Rectal smooth muscle tissue (tissue), 1 donor: ENCODE results near the gene CHGA.

Experiments
- H3K27ac ChIP-seq: one replicate; pipeline ENCODE4 v1.7.0; 2013; ENCODE audit warnings: low read depth, low read length, inconsistent platforms
- H3K27me3 ChIP-seq: one replicate; pipeline ENCODE4 v1.7.0; 2013; ENCODE audit warnings: low read length; ENCODE audit not compliant: control insufficient read depth, insufficient read depth
- H3K36me3 ChIP-seq: one replicate; pipeline ENCODE4 v1.7.0; 2013; ENCODE audit warnings: low read length; ENCODE audit not compliant: control insufficient read depth, insufficient read depth
- H3K4me1 ChIP-seq: one replicate; pipeline ENCODE4 v1.7.0; 2013; ENCODE audit warnings: low read length; ENCODE audit not compliant: control insufficient read depth, insufficient read depth
- H3K4me3 ChIP-seq: one replicate; pipeline ENCODE4 v1.7.0; 2013; ENCODE audit warnings: low read length
- H3K9ac ChIP-seq: one replicate; pipeline ENCODE4 v1.7.0; 2013; ENCODE audit warnings: low read length

Gene CHGA

DNA sequence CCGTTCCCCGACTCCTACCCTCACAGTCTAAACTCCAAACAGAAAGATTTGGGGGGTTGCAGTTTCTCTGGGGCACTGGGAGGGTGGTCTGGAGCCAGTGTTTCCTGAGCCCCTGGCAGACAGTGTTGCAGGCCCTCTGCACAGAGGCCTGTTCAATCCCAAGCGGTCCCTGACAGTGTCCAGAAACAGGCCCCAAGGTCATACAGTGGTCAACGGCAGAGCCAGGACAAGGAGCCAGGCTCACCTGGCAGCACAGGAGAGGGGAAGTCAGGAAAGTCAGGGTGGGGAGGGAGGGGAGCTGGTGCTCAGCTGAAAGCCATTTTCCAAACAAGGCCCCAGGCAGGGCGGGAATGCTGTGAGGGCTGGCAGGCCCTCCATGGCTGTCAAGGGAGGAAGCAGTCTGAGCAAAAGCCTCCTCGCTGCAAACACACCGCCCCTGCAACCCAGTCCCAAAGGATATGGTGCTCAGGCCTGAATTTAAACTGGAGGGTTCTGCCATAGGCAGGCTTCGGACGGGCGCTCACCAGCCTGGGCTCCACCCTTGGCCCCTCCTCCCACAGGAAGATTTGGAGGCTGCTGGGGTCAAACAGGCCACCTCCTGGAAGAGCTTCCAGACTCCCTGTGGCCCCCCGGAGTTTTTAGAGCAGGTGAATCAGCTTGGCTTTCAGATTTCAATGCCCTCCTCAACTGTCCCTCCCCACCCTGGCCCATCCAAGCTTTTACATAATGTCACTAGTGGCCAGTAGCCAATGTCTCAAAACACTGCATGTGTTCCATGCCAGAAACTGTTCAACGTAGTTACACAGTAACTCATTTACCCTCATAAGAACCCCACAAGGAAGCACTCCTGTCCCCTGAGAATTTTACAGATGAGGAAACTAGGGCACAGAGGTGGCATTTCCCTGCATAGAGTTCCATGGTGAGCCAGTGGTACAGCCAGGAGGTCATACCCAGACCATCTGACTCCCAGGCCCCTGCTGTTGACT, 41.5 kb downstream of the CHGA start:
- no peak overlapping the region for H3K4me3 ChIP-seq
- no peaks in the 10 kb centered on the region for H3K27me3 ChIP-seq
- H3K4me1 ChIP-seq: peaks cover 20% of the 10 kb centered on the region
- no peak overlapping the region for H3K9ac ChIP-seq
- peak overlapping the region; percentile 75 for H3K27ac ChIP-seq
- H3K36me3 ChIP-seq: peaks cover 9% of the 10 kb centered on the region

GRCh38 chr14:92965281-92965680, 42.3 kb downstream of the CHGA start:
- Histone ChIP-seq H3K4me1 (peaks cover 20% of the 10 kb centered on the region), H3K9ac (no peak overlapping the region), H3K4me3 (no peak overlapping the region), H3K36me3 (peaks cover 9% of the 10 kb centered on the region), H3K27ac (peak overlapping the region; percentile 75), H3K27me3 (no peaks in the 10 kb centered on the region)

DNA sequence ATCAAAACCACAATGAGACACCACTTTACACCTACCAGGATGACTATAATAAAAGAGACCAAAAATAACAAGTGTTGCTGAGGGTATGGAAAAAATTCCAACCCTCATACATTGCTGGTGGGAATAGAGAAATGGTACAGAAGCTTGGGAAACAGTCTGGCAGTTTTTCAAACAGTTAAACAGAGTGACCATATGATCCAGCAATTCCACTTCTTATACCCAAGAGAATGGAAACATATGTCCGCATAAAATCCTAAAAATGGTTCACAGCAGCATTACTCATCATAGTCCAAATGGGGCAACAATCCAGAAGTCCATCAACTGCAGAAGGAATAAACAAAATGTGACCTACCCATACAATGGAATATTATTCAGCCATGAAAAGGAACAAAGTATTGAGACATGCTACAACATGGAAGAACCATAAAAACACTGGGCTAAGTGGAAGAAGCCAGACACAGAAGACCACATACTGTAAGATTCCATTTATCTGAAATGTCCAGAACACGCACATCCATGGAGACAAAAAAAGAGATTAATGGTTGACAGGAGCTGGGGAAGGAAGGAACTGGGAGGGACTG, 44.5 kb downstream of the CHGA start:
- Histone ChIP-seq H3K9ac (no peak overlapping the region), H3K36me3 (peaks cover 3% of the 10 kb centered on the region), H3K27me3 (no peaks in the 10 kb centered on the region), H3K4me3 (no peak overlapping the region), H3K4me1 (peaks cover 24% of the 10 kb centered on the region), H3K27ac (no peak overlapping the region)

GRCh38 chr14:92968291-92969020, 45.5 kb downstream of the CHGA start:
- H3K27ac ChIP-seq: no peak overlapping the region
- peaks cover 3% of the 10 kb centered on the region for H3K36me3 ChIP-seq
- H3K9ac ChIP-seq: no peak overlapping the region
- H3K4me3 ChIP-seq: no peak overlapping the region
- peaks cover 23% of the 10 kb centered on the region for H3K4me1 ChIP-seq
- H3K27me3 ChIP-seq: no peaks in the 10 kb centered on the region

DNA sequence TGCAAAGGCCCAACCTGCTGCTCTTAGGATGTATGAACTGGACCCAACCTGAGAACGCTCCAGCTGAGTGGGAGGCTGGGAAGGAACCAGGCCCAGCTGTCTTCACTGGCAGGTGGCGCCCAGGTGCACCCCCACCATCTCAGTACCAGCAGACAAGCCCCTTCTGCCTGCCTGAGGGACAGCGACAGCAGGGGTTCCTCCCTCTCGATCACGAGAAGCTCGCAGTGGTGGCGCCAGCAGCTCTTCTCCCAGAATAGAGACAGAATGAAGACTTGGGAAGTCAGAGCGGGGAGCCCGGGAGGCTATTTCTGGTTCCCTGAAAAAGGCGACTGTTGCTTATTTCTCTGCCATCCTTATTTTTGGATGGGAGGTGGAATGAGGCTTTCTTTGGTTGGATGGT, 46.5 kb downstream of the CHGA start:
- no peak overlapping the region for H3K9ac ChIP-seq
- peaks cover 25% of the 10 kb centered on the region for H3K4me1 ChIP-seq
- peaks cover 3% of the 10 kb centered on the region for H3K36me3 ChIP-seq
- H3K27me3 ChIP-seq: no peaks in the 10 kb centered on the region
- H3K4me3 ChIP-seq: no peak overlapping the region
- no peak overlapping the region for H3K27ac ChIP-seq

DNA sequence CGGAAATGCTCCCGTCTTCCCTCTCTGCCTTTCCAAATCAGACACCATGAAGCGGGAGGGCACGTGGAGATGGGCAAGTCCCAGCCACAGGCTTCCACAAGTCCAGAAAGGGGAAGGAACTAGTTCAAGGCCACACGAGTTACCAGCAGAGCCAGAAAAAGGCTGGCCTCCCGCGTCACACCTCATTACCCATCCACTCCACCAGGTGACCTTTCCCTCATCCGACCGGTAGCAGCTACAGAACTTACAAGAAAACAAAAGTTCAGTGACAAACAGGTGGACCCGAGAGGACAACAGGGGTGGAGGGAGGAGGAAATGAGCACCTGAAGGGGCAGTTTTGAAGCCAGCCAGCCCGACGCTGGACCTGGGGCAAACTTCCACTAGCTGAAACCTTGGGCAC, 46.9 kb downstream of the CHGA start:
- no peak overlapping the region for H3K27ac ChIP-seq
- H3K9ac ChIP-seq: no peak overlapping the region

DNA sequence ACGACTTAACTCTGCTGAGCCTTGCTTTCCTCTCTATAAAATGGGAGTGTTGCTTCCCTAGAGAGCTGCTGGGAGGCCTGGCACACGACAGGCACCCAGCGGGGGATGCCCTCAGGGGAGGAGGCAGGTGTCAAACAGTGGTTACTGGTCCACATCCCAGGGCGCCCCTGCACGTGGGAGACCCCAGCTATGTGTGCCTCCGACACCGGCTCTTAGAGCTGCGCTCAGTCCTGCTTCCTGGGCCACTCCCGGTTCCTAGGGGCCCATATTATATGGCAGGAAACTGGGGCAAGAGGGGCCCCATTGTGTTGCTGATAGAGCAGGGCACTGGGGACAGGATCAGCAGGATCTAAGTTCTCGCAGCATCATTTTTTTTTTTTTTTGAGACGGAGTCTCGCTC, 47.3 kb downstream of the CHGA start:
- peaks cover 3% of the 10 kb centered on the region for H3K36me3 ChIP-seq
- peaks cover 17% of the 10 kb centered on the region for H3K4me1 ChIP-seq
- no peak overlapping the region for H3K27ac ChIP-seq
- no peaks in the 10 kb centered on the region for H3K27me3 ChIP-seq
- H3K4me3 ChIP-seq: no peak overlapping the region
- H3K9ac ChIP-seq: no peak overlapping the region

More for the DNA sequence above, 46.9 kb downstream of the CHGA start:
- H3K27me3 ChIP-seq: no peaks in the 10 kb centered on the region
- peaks cover 21% of the 10 kb centered on the region for H3K4me1 ChIP-seq
- peaks cover 3% of the 10 kb centered on the region for H3K36me3 ChIP-seq
- H3K4me3 ChIP-seq: no peak overlapping the region

GRCh38 chr14:92971601-92972180, 48.7 kb downstream of the CHGA start:
- H3K27ac ChIP-seq: peak overlapping the region; percentile 82
- H3K27me3 ChIP-seq: no peaks in the 10 kb centered on the region
- peaks cover 17% of the 10 kb centered on the region for H3K4me1 ChIP-seq
- no peak overlapping the region for H3K9ac ChIP-seq
- H3K4me3 ChIP-seq: no peak overlapping the region
- peaks cover 6% of the 10 kb centered on the region for H3K36me3 ChIP-seq

GRCh38 chr14:92973261-92973797, 50.4 kb downstream of the CHGA start:
- H3K36me3 ChIP-seq: peaks cover 6% of the 10 kb centered on the region
- H3K27ac ChIP-seq: peak overlapping the region; percentile 82
- no peaks in the 10 kb centered on the region for H3K27me3 ChIP-seq
- no peak overlapping the region for H3K9ac ChIP-seq
- H3K4me1 ChIP-seq: peaks cover 17% of the 10 kb centered on the region
- H3K4me3 ChIP-seq: no peak overlapping the region

DNA sequence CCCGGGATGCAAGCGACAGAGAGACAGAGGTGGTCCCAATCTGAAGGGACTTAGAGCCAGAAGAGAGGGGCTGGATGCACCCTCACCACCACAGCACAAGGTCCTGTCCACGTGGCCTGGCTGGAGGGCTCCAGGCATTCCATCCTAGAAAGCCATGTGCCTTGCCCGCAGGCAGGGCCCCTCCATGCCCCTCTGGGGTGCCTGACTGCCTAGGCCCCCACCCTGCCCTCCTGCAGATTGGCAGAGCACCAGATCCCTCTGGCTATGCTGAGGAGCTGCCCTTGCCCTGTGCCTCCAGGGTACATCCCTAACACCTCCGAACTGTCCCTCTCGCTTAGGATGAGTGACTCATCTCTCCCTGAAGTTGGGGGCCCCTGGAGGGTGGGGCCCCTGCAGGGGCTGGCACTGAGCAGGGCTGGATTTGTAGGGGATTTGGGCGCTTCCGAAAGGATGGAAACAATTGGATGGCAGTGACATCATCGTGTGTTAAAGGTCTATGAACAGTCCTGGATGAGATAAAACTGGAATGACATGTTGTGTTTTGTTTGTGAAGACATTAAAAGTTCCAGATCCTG, 50.9 kb downstream of the CHGA start:
- Histone ChIP-seq H3K27ac (peak overlapping the region; percentile 82), H3K36me3 (peaks cover 6% of the 10 kb centered on the region), H3K4me1 (peaks cover 17% of the 10 kb centered on the region), H3K9ac (no peak overlapping the region), H3K4me3 (no peak overlapping the region), H3K27me3 (no peaks in the 10 kb centered on the region)

DNA sequence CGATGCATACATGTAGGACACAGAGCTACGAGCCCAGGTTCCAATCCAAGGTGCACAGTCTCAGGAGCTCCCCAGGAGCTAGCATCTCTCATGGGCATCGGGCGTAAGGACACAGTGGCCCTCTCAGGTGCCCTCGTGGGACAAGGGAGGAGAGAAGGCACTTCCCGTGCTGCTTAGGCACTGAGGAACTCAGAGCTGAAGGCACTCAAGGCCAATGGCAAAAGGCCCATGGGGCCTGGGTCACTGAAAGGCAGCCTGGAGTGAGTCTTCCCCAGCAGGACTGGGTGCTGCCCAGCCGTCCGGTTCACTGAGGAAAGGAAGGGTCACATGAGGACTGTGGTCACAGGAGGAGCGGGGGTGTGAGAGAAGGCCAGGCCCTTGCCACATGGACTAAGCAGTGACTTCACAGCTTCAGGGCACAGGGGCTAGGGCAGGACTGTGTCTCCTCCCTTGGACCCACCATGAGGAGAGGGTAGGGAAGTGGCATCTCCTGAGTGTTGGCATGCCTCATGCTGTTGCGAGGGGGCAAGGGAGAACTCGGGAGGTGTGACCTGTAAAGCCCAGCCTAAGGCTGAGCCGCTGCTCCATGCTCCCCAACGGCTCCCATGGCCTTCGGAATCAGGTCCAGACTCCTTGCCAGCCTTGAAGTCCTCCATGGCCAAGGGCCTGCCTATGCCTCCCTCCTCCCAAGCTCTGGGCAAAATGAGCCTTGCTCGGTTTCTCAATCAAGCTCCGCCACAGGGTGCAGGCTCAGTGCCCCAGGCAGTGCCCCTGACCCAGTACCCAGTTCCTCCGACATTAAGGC, 51.8 kb downstream of the CHGA start:
- peaks cover 6% of the 10 kb centered on the region for H3K36me3 ChIP-seq
- H3K9ac ChIP-seq: no peak overlapping the region
- no peaks in the 10 kb centered on the region for H3K27me3 ChIP-seq
- H3K27ac ChIP-seq: peak overlapping the region; percentile 41
- H3K4me3 ChIP-seq: no peak overlapping the region
- peaks cover 17% of the 10 kb centered on the region for H3K4me1 ChIP-seq
